Breast epithelium (tissue), 4 donors: Measurements from ENCODE around the gene ADAT3. TPM values are rescaled to one million over a fixed set of nuclear protein-coding genes. Genes with fewer than 3 reads are reported as not detected.
"Not testable (repeated sequence)": the region's sequence is repeated elsewhere in the genome, so short reads cannot be mapped to it uniquely, and the experiment has no call there.

Experiments
- DNase-seq, 2 donors: peaks; one replicate each; pipeline ENCODE4 v3.0.0-alpha.2; 2019; ENCODE audit warnings: low spot score in 2 of 2
- H3K27ac ChIP-seq, 2 donors: fragments of 200-600 bp; sonication (generic) in 1 of 2; one replicate each; pipeline ENCODE4 v1.5.1; 2016 to 2019; ENCODE audit warnings: mild to moderate bottlenecking in 1 of 2
- H3K27me3 ChIP-seq, 2 donors: fragments of 200-600 bp; sonication (generic) in 1 of 2; one replicate each; pipeline versions ENCODE4 v1.5.1 to v1.6.0; 2017 to 2019; ENCODE audit warnings: control low read depth in 1 of 2, mild to moderate bottlenecking in 1 of 2
- H3K36me3 ChIP-seq: fragments of 200-600 bp; one replicate; pipeline ENCODE4 v1.5.1; 2019
- H3K4me1 ChIP-seq, 2 donors: fragments of 200-600 bp; sonication (generic); one replicate each; pipeline ENCODE4 v1.5.1; 2016 to 2019; ENCODE audit warnings: control low read depth in 1 of 2
- H3K4me3 ChIP-seq, 3 donors: fragments of 200-600 bp; sonication (generic); 1 replicate in 2 of 3; 2 replicates in 1 of 3; pipeline ENCODE4 v1.5.1; 2016 to 2019; ENCODE audit warnings: mild to moderate bottlenecking in 3 of 3, moderate library complexity in 2 of 3
- H3K9me3 ChIP-seq, 2 donors: fragments of 200-600 bp; sonication (generic) in 1 of 2; one replicate each; pipeline ENCODE4 v1.5.1; 2016 to 2019; ENCODE audit warnings: control low read depth in 1 of 2
- POLR2A ChIP-seq: fragments of 450-650 bp; IDR thresholded peaks from one replicate; pipeline ENCODE4 v1.6.1; 2016; ENCODE audit warnings: antibody characterized with exemption, mild to moderate bottlenecking, moderate library complexity
- POLR2AphosphoS5 ChIP-seq, 3 donors: sonication (generic); formaldehyde crosslinking; IDR thresholded peaks; one replicate each; pipeline ENCODE4 v1.6.1; 2017; ENCODE audit warnings: antibody characterized with exemption in 3 of 3
- intact Hi-C: fragments of 100-400 bp; cut with DNase I; formaldehyde crosslinking; loops from one replicate; pipeline ENCODE4 v1.15.1; 2023; ENCODE audit warnings: low total_unique reads
- total RNA-seq, 3 donors: library from RNA; depleted of rRNA; stranded (reverse); fragments of >200 nt; gene quantifications; one replicate each; pipeline ENCODE4 v1.1.0, GENCODE V29; 2016
- TF ChIP-seq, protein P1 (sequence below), 3 donors: fragments of 450-650 bp; IDR thresholded peaks; one replicate each; pipeline ENCODE4 v1.5.1; 2016 to 2017; ENCODE audit warnings: antibody characterized with exemption in 3 of 3, mild to moderate bottlenecking in 3 of 3, moderate library complexity in 3 of 3

Gene ADAT3
- total RNA-seq, 3 donors from 2014 or later, result 1.1 to 5.4 (median 4.9) TPM

- intact Hi-C loops, result no loop called here
- Histone ChIP-seq H3K27ac (peak overlapping the region; percentile 48 to 72), H3K4me3 (peak overlapping the region in 2 of 3 donors; percentile 20 to 95), H3K4me1 (peaks cover 19 to 33% of the 10 kb centered on the region in 2 donors), H3K36me3 (no peaks in the 10 kb centered on the region), H3K27me3 (no peaks in the 10 kb centered on the region), H3K9me3 (no peaks in the 10 kb centered on the region)
- no peak for DNase-seq
- TF ChIP-seq POLR2A, result no peak
- TF ChIP-seq, protein P1, sequence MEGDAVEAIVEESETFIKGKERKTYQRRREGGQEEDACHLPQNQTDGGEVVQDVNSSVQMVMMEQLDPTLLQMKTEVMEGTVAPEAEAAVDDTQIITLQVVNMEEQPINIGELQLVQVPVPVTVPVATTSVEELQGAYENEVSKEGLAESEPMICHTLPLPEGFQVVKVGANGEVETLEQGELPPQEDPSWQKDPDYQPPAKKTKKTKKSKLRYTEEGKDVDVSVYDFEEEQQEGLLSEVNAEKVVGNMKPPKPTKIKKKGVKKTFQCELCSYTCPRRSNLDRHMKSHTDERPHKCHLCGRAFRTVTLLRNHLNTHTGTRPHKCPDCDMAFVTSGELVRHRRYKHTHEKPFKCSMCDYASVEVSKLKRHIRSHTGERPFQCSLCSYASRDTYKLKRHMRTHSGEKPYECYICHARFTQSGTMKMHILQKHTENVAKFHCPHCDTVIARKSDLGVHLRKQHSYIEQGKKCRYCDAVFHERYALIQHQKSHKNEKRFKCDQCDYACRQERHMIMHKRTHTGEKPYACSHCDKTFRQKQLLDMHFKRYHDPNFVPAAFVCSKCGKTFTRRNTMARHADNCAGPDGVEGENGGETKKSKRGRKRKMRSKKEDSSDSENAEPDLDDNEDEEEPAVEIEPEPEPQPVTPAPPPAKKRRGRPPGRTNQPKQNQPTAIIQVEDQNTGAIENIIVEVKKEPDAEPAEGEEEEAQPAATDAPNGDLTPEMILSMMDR (IDR thresholded peaks at IDR 0.05), result no peak
- TF ChIP-seq POLR2AphosphoS5 (IDR thresholded peaks at IDR 0.05), result no peak
Observed at GRCh38 chr19:1880611-1881392, 24.4 kb upstream of the ADAT3 start.

DNA sequence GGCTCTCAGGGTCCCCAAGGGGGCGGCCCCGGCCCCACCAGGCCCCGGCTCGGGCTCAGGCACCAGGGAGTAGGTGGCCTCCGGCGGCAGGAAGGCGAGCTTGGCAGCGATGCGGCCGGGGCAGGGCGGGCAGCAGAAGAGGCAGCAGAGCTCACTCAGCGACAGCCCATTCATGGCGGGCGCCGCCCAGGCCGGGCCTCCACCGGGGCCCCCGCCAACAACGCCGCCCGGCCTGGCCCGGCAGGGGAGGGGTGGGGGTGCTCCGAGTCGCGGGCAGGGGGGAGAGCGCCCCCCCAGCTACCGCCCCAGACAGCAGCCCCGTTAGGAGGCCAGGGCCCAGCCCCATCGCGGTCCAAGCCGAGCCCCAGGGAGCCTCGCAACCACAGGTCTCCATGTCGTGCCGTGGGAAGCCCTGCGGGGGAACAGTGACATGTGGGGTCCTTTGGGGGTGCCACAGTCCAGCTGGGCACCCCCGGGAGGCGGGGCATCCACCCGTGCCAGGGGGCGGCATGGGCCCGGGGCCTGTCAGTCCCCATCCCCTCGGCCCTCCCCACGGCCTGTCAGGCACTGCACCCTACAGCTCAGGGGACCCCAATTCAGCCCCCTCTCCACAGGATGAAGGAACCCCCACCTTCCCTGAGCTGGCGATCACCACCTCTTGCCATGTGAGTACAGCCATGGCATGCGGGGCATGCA, 23.7 kb upstream of the ADAT3 start:
- peak overlapping the region; percentile 48 to 72 for H3K27ac ChIP-seq
- H3K9me3 ChIP-seq, H3K27me3 ChIP-seq, DNase-seq, intact Hi-C loops, H3K36me3 ChIP-seq: not testable (repeated sequence)
- peak overlapping the region; percentile 7 to 95 (median 20) for H3K4me3 ChIP-seq
- H3K4me1 ChIP-seq, result peaks cover 16 to 30% of the 10 kb centered on the region in 2 donors

- H3K4me1 ChIP-seq, result peaks cover 14 to 27% of the 10 kb centered on the region in 2 donors
- intact Hi-C loops, result no loop called here
- no peak for DNase-seq
- H3K27me3 ChIP-seq, result no peaks in the 10 kb centered on the region
- peak overlapping the region; percentile 7 to 95 (median 91) for H3K4me3 ChIP-seq
- TF ChIP-seq, protein P1 (IDR thresholded peaks at IDR 0.05), result no peak
- no peak for TF ChIP-seq POLR2AphosphoS5 (IDR thresholded peaks at IDR 0.05)
- TF ChIP-seq POLR2A, result no peak
- H3K27ac ChIP-seq, result peak overlapping the region; percentile 72 to 82
- H3K36me3 ChIP-seq, result no peaks in the 10 kb centered on the region
- no peaks in the 10 kb centered on the region for H3K9me3 ChIP-seq
Observed at GRCh38 chr19:1882089-1882785, 23.0 kb upstream of the ADAT3 start.

DNA sequence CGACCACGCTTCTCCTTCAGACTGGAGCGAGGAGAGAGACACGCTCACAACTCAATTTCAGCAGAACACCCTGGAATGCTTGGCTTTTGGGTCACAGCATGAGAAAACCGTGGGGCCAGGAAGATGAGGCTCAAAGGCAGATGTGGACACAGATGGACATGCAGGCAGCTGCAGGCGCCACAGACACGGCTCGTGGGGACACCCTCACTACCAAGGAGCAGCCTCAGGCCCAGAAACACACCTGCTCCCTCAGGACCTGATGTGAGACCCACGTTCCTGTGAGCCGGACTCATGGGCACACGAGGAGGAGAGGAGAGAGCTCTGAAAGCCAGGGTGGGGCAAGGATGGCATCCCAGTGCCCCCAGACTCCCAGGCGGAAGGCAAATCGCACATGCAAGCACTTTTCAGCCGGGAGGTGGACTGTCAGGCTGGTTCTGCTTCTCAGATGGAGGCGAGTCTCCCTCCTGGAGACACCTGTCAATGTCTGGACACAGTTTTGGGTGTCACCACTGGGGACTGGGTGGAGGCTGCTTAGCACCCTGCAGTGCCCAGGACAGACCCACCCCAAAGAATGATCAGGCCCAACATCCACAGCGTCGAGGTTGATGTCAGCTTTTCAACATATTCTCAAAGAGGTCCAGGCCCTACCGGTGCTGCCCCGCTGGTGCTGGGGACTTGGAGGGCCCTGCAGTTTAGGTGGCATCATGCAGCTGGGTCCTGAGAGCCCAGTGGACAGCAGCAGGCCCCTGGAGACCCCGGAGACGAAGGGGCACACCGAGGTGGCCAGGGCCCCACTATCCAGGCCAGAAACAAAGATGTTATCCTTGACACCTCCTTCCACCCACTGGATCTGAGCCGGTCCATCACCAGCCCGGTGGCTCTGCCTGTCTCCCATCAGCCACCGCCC, 22.2 kb upstream of the ADAT3 start:
- H3K9me3 ChIP-seq, result no peaks in the 10 kb centered on the region
- no peaks in the 10 kb centered on the region for H3K36me3 ChIP-seq
- peak overlapping the region; percentile 87 to 95 (median 91) for H3K4me3 ChIP-seq
- intact Hi-C loops, result no loop called here
- H3K4me1 ChIP-seq, result peaks cover 14 to 27% of the 10 kb centered on the region in 2 donors
- TF ChIP-seq POLR2A, result no peak
- TF ChIP-seq, protein P1 (IDR thresholded peaks at IDR 0.05), result no peak
- no peak for TF ChIP-seq POLR2AphosphoS5 (IDR thresholded peaks at IDR 0.05)
- no peaks in the 10 kb centered on the region for H3K27me3 ChIP-seq
- no peak for DNase-seq
- H3K27ac ChIP-seq, result peak overlapping the region; percentile 82 to 94

- H3K27ac ChIP-seq, result peak overlapping the region; percentile 82 to 94
- no peak for DNase-seq
- H3K9me3 ChIP-seq, result no peaks in the 10 kb centered on the region
- intact Hi-C loops, result no loop called here
- H3K4me3 ChIP-seq, result peak overlapping the region; percentile 87 to 95 (median 91)
- H3K36me3 ChIP-seq, result no peaks in the 10 kb centered on the region
- peaks cover 14 to 27% of the 10 kb centered on the region in 2 donors for H3K4me1 ChIP-seq
- TF ChIP-seq POLR2A, result no peak
- TF ChIP-seq, protein P1 (IDR thresholded peaks at IDR 0.05), result no peak
- H3K27me3 ChIP-seq, result no peaks in the 10 kb centered on the region
Observed at GRCh38 chr19:1883784-1884183, 21.4 kb upstream of the ADAT3 start.
